ENCODE measurements around the gene LIPT2. TPM values are rescaled to one million over a fixed set of nuclear protein-coding genes. Genes with fewer than 3 reads are reported as not detected.

Gene LIPT2
- 1.3 to 3.6 TPM (median 2.6 TPM) in 5 replicates for total RNA-seq (2022; extraction: Qiagen RNA extraction; ENCODE audit: low read depth)

DNA sequence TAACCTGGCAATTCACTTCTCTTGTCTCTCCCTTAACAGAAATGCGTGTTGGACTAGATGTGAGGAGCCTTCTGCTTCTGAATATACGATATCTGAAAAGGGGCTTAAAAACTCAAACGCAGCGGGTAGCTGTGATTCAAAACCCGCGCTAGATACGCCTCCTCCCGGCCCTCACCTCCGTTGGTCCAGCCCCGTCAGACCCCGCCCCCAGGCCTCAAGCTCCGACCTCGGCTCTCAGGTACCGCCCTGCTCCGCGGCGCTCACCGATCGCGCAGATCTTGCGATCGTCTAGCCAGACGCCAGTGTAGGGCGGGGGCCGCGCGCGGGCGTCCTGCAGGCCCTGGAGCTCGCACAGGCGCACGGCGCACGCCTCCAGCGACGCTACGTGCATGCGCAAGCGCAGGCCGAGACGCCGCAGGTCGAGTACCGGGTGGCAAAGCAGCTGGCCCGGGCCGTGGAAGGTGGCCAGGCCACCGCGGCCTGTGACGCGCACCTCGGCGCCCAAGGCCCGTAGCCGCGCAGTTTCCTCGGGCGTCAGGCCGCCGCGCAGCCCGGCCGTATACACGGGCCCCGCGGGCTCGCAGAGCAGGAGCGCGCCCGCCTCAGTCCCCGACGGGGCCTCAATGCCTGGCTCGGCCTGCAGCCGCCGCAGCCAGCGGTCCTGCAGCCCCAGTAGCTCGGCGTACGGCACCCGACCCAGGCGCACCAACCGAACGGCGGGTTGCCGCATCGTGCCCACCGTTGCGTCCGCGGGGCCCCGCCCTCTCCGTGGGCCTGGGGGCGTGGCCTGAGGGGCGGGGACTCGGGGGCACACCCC is at the start of gene LIPT2:
TSS of gene LIPT2 (minus strand) at position 751 of the 817 bp plus-strand sequence. CDS start at position 730, 21 bp downstream.

GRCh38 chr11:74466916-74467885 is 26.3 kb downstream of the LIPT2 start, which contains the start of gene KCNE3:
KCNE3 (minus strand) TSS chr11:74467549; CDS start chr11:74457563, 9,986 bp downstream.

Other genes with a start within 250 kb of the LIPT2 start
- gene P4HA3, start 182.1 kb downstream of the LIPT2 start, total RNA-seq (2022; extraction: Qiagen RNA extraction; ENCODE audit: low read depth): 31.8 to 51.3 TPM (median 39.9 TPM) in 5 replicates
- 8.8 to 18.2 TPM (median 13.8 TPM) in 5 replicates for gene PGM2L1, start 95.3 kb downstream of the LIPT2 start, total RNA-seq (2022; extraction: Qiagen RNA extraction; ENCODE audit: low read depth)
- 0.13 TPM in 1 of 5 replicates, not detected in the others for gene KCNE3, start 26.2 kb downstream of the LIPT2 start, total RNA-seq (2022; extraction: Qiagen RNA extraction; ENCODE audit: low read depth)
- 15.8 to 22.3 TPM (median 20.0 TPM) in 5 replicates for gene POLD3, start 98.9 kb upstream of the LIPT2 start, total RNA-seq (2022; extraction: Qiagen RNA extraction; ENCODE audit: low read depth)
- gene CHRDL2, start 237.7 kb upstream of the LIPT2 start, total RNA-seq (2022; extraction: Qiagen RNA extraction; ENCODE audit: low read depth): 3.4 to 5.0 TPM (median 4.5 TPM) in 5 replicates